WI38 (cell line): Measurements from ENCODE around the gene KLLN.
"Not testable (repeated sequence)": the region's sequence is repeated elsewhere in the genome, so short reads cannot be mapped to it uniquely, and the experiment has no call there.

Experiments
- H3K4me3 ChIP-seq: 2 replicates; pipeline ENCODE4 v1.5.1; 2011; ENCODE audit warnings: low read depth, mild to moderate bottlenecking, control low read depth, low read length
- TF ChIP-seq, protein P1 (sequence below): IDR thresholded peaks from 2 replicates; pipeline ENCODE4 v1.5.1; 2012; ENCODE audit warnings: low read depth, mild to moderate bottlenecking, control low read depth, low read length

KLLN gene

DNA sequence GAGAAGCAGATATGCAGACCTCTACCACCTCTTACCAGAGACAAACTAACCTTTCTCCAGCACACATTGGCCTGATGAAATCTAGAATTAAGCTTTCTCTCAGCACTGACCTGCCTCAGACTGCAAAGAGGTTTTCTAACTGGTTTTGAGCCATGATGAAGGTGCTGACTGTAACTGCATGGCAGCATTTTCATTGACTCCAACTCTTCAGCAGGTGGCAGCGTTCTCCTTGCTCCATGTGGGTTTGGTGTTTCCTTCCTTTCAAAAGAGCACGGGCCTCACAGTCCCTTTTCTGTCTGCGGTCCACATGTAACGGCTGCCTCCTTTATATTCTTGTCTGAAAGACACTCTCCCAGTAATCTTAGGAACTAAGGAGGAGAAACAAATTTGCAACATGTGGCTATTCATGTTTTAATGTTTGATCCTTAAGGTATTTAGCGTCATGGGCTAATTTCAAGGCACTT, 12.6 kb downstream of the KLLN start:
- no peak overlapping the region for H3K4me3 ChIP-seq
- TF ChIP-seq, protein P1, sequence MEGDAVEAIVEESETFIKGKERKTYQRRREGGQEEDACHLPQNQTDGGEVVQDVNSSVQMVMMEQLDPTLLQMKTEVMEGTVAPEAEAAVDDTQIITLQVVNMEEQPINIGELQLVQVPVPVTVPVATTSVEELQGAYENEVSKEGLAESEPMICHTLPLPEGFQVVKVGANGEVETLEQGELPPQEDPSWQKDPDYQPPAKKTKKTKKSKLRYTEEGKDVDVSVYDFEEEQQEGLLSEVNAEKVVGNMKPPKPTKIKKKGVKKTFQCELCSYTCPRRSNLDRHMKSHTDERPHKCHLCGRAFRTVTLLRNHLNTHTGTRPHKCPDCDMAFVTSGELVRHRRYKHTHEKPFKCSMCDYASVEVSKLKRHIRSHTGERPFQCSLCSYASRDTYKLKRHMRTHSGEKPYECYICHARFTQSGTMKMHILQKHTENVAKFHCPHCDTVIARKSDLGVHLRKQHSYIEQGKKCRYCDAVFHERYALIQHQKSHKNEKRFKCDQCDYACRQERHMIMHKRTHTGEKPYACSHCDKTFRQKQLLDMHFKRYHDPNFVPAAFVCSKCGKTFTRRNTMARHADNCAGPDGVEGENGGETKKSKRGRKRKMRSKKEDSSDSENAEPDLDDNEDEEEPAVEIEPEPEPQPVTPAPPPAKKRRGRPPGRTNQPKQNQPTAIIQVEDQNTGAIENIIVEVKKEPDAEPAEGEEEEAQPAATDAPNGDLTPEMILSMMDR: peak; percentile 47

DNA sequence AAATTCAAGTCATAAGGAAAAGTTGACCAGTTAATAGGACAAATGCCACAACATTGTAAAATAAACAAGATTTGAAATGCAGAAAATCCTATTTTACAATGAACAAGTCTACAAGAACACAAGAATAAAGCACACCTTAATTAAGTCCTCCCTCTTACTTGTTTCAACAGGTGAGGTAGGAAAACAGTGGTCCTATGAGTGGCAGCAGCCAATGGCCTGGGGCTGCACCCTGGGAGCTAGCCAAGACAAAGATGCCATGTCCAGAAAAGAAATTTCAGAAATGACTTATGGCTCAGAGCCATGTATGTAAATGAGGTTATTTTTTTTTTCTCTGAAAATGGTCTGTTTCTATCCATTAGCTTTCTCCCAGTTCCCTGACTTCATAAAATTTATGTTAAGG, 14.3 kb downstream of the KLLN start:
- H3K4me3 ChIP-seq: no peak overlapping the region
- TF ChIP-seq, protein P1: no peak

DNA sequence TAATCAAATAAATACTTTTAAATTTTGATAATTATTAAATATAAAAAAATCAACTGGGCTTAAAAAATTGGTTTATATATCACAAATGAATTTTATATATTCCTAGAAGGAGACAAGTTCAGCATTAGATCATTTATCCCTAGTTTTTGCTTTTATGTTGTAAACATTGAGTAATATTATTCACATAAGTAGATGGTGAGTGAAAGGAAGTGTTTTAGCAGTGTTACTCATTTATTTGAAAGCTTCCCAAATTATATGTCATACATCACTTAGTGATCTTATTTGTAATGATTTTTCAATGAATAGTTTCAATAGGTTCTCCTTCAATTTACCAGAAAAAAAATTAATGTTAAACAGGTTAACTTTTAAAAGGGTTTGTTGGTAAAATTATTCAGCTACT, 15.8 kb downstream of the KLLN start:
- no peak overlapping the region for H3K4me3 ChIP-seq
- TF ChIP-seq, protein P1: no peak

DNA sequence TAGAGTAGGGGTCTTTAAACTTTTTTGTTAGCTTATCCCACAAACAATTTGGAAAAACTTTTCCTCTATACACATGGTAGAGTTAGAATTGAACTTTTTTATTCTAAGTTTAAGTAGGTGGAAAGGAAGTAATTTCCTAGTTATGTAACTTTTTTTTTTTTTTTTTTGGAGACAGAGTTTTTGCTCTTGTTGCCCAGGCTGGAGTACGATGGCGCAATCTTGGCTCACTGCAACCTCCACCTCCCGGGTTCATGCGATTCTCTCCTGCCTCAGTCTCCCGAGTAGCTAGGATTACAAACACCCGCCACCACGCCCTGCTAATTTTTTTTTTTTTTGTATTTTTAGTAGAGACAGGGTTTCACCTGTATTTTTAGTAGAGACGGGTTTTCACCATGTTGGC, 16.6 kb downstream of the KLLN start:
- H3K4me3 ChIP-seq: not testable (repeated sequence)

DNA sequence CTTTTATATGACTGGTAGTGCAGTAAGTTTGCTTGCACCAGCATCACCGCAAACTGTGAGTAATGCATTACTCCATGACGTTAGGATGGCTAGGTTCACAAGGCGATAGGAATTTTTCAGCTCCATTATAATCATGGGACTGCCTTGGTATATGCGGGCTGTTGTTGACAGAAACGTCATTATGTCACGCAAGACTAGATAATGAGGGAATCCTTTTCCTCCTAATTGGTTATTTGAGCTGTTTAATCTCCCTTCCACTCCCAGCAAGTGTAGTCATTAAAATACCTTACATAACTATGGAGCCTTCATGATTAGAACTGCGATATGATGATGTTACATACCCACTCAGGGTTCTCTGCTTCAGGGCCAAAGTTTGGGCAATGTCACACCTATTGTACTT, 17.3 kb downstream of the KLLN start:
- TF ChIP-seq, protein P1: no peak
- no peak overlapping the region for H3K4me3 ChIP-seq

DNA sequence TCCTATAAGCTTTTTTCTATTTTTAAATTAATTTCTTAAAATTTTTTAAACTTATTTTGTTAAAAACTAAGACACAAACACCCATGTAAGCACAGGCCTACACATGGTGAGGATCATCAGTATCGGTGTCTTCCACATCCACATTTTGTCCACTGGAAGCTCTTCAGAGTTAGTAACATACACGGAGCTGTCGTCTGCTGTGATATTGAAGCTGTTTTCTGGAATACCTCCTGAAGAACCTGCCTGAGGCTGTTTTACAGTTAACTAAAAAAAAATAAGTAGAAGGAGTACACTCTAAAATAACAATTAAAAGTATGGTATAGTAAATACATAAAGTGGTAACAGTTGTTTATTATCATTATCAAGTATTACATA, 17.7 kb downstream of the KLLN start:
- TF ChIP-seq, protein P1: no peak
- no peak overlapping the region for H3K4me3 ChIP-seq

DNA sequence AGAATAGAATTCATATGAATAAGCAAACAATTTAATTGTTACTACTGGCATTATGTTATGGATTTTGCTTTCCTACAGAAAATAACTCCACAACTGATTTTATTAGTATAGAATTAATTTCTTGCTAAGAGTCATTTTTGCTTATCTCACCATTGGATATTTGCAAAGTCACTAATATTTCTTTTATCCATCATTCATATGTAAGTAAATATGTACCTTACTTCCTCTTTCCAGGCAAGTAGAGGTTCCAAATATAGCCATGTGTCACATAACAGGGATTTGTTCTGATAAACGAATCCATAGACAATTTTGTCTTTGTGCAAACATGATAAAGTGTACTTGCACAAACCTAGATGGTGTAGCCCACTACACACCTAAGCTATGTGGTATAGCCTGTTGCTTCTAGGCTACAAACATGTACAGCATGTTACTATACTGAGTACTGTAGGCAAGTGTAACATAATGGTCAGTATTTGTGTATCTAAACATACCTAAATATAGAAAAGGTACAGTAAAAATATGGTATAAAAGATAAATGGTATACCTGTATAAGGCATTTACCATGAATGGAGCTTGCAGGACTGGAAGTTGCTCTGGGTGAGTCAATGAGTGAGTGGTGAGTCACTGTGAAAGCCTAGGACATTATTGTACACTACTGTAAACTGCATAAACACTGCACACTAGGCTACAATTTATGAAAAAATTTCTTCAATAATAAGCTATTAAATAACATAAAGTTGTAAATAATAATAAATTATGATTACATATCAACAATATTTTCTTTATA, 18.3 kb downstream of the KLLN start:
- no peak overlapping the region for H3K4me3 ChIP-seq
- TF ChIP-seq, protein P1: no peak

DNA sequence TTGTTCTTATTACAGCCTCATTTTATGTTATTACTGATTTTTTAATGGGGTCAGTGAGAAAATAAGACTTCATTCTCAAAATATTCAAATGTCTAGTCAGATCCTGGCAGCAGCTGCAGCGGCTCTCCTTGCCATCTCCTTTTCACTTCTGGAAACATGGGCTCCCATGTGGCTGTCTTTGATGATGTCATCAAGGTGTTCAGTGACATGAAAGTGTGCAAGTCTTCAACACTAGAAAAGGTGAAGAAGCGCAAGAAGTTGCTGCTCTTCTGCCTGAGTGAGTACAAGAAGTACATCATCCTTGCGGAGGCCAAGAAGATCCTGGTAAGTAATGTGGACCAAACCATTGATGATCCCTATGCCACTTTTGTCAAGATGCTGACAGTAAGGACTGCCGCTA, 19.6 kb downstream of the KLLN start:
- H3K4me3 ChIP-seq: no peak overlapping the region
- TF ChIP-seq, protein P1: no peak
